Left colon (tissue), 2 donors: ENCODE measurements around the gene DNAJB8. TPM values are rescaled to one million over a fixed set of nuclear protein-coding genes. Genes with fewer than 3 reads are reported as not detected.

Source experiments
- ATAC-seq: fragments of 200-7000 bp; cut with Tn5 transposase; one replicate; pipeline ENCODE4 v1.9.1; 2020; ENCODE audit warnings: mild to moderate bottlenecking, moderate library complexity
- DNase-seq, 2 donors: peaks; one replicate each; pipeline ENCODE4 v3.0.0-alpha.2; 2020
- intact Hi-C, 2 donors: fragments of 100-400 bp; cut with DNase I in 1 of 2; cut with micrococcal nuclease in 1 of 2; formaldehyde crosslinking; loops; one replicate each; pipeline versions ENCODE4 v1.11.2 to v1.14.0; 2022; cut with DNase I, micrococcal nuclease
- total RNA-seq, 2 donors: library from RNA; stranded (reverse); fragmentation: NEBNext Ultra II Directional; extraction: Animal tissue kit (Norgen Biotek cat#: 25700); gene quantifications; one replicate each; pipeline ENCODE4 v1.2.1, GENCODE V29; 2021
- donor health status: DM: no; HTN: no; CAD: no.
- donor health status: DM: yes; HTN: yes; CAD: no.

The DNAJB8 gene
- total RNA-seq, 2 donors from 2014 or later: not detected

DNA sequence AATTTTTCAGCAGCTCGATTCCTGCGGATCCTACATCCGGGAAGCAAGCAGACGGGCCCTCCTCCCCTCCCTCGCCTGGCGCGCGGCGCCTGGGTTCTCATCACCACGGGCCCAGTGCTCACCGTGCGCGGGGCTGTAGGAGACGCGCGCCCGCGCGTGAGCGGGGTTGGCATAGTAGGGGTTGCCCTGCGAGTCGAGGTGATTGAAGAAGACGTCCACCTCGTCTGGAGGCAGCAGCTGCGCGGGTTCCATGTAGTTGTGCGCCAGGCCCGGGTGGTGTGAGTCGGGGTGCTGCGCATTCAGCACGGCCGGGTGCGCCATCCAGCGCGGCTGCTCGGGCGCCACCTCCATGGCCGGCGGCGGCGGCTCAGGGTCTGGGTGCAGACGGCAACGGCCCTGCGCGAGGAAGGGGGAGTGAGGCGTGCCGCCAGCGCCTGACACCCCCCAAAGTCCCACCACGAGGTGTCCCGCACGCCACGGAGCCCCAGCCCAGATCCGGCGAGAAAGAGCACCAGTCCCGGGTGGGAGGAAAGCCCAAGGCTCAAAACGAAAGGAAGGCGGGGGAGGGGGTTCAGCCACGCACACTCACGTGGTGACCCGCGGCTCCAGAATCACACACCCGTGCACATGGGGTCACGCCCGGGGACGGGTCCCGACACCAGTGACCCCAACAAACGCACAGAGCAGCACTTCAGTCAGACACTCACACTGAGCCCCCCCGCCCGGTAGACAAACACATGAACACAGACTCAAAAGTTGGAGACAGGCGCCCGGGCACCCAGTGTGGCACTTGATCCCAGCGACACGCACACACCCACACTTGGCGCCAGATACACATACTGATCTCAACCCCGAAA, 20.2 kb upstream of the DNAJB8 start:
- ATAC-seq (peak; percentile 33), DNase-seq (peak in 1 of 2 donors; percentile 25)
- intact Hi-C loops: no loop called here

DNA sequence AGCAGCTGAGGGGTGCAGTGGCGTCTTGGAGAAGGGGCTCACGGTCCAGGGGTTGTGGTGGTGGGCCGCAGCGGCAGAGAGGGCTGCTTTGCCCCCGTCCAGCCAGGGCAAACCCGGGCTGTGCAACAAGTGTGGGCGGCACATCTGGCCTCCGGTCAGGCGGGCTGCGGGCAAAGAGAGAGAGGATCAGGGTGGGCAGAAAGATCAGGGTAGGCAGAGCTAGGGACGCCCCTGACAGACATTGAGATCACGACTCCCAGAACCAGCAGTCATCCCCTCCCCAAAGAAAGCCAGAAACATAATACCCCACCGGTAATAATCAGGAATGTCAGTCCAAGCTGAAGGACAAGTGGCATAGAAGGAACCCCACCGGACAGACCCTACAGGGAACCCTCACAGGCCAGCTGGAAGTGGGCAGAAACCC, 19.5 kb upstream of the DNAJB8 start:
- ATAC-seq (no peak), DNase-seq (no peak)
- intact Hi-C loops: no loop called here

DNA sequence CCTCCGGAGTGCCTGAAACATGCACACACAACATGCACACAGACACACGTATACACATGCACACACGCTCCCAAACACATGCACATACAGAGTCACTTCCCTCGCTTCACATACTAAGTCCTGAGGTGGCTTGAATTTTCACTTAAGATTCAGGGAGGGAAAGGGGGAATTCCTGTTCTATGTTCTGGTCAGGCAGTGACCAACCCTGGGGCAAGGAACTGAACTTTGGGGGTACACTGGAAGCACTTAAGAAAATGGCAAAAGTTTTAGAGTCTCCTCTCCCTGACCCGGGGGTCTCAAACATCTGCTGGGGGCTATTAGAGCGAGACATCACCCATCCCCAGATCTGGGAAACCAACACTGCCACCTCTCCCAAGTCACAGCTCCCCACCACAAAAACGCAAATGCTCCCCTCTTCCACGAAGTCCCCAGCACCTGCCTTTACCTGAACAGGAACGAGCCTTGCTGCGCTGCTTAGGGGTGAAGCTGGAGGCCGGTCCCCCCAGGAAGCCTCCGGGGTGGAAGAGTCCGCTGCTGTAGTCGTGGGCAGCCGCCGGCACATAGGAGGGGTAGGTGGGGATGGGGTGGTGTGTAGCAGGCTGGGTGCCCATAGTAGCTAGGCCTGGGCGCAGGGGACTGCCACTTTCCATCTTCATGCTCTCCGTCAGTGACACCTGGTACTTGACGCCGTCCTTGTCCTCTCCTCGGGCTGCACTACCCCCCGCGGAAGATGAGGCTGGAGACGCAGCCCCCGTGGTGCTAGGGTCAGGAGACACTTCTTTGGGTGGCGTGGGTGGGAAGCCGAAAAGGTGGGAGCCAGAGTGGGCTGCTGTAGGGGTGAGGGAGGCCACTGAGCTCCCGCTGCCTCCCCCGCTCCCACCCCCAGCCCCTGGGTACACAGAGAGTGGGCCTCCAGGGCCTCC, 18.9 kb upstream of the DNAJB8 start:
- DNase-seq (no peak), ATAC-seq (no peak)
- intact Hi-C loops: no loop called here

DNA sequence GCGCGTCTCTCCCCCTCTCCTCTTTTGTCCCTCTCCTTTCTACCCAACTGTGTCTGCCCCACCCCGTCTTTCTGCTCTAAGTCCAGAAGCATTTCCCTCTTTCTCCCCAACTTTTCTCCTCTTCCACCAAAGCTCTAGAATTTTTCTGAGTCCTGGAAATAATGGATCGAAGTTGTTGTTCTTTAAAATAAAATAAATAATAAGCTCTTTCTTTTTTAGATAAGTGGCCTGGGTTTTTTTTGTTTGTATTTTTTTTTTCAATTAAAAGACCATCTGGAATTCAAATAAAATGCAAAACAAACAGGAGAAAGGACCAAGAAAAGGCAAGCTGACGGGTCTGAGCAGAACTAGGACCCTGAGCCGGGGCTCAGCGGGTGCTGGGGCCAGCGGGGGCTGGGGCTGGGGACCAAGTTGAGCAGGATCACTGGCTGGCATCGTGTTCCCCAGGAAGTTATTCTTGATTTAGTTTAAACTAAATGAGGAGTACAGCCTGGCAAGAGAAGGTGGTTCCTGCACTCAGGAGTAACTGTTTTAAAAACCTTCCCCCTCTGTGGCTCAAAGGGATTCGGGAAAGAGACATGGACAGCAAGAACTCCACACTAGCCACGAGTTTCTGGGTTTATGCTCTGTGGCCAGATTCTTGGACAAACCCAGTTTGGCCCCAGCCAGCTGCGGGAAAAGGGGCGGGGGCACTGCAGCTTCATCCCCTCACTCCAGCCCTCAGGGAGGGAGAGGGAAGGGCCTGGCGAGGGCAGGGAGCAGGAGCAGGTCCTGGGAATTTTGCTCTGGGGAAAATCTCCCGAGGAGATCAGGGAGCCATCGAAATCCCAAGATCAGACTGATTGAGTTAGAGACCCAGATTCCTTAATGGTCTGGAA, 18.0 kb upstream of the DNAJB8 start:
- intact Hi-C loops: no loop called here
- ATAC-seq (no peak), DNase-seq (no peak)

DNA sequence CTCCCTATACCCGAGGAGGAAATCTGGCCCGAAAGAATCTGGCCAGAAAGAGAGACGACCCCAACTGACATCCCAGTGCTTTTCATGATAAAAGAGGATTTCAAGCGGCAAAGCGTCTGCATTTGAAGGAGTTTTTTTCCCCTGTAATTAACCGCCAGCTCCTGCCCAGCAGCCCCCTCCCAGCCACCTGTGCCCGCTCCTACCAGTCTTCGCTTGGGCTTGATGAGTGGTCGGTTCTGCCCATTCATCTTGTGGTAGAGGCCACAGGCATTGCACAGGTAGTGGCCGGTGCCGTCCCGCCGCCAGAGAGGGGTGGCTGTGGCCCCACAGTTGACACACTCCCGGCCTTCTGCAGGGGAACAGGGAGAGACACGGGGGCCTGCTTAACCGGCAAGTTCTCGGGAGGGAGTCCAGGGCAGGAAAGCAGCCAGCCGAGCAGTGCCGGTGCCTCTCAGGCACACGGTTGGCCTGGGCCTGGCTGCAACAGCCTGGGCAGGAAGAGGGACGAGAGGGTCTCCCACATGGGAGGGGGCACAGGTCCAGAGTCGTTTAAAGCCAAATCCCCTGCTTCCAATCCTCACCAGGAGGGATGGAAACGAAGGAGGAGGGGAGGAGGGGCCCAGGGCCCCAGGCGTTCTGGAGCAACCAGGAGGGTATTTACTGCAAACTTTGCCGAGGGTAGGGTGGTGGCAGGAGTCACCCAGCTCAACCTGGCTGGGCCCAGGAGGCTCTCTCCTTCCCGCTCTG, 17.1 kb upstream of the DNAJB8 start:
- intact Hi-C loops: no loop called here
- ATAC-seq: no peak
- DNase-seq: no peak

DNA sequence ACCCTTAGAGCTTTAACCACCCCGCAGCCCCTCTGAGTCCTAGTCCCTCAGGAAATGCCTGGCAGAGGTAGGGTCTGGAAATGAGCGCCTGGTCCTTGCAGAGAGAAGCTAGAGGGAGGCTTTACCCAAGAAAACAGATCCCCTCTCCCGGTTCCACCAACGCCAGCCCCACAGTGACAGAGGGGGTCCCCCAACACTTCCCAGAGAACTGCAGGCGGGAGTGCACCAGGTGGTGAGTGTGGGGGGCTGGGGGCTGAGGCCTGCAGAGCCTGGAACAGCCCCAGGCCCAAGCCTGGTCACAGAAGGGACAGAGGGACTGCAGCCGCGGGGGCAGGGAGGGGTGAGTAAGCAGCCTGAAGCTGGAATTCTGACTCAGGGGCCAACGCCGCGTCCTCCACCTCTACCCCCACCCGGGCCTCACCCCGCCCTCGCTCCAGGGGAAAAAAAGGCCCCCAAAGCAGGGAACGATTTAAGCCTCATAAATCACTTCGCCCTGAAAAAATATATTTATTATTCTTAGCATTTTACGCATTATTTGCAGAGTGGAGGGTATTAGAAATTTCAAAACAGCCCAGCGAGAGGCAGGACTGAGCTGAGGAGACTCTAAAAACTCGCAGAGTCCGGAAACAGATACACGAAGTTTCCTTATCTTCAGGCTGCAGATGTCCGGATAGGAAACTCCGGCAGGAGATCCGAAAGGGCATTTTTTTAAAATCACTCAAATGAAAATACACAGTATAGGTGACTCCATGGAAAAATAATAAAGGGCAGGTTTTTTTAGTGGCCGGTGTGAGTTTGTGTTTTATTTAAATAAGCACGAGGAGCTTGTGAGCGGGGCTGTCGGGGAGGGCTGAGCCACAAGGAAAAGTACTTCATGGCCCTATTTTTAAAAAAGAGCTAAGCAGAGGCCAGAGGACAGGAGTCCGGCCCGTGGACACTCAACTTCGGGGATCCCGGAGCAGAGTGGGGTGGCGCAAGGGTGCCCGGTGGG, 16.3 kb upstream of the DNAJB8 start:
- ATAC-seq: no peak
- DNase-seq: no peak
- intact Hi-C loops: no loop called here

DNA sequence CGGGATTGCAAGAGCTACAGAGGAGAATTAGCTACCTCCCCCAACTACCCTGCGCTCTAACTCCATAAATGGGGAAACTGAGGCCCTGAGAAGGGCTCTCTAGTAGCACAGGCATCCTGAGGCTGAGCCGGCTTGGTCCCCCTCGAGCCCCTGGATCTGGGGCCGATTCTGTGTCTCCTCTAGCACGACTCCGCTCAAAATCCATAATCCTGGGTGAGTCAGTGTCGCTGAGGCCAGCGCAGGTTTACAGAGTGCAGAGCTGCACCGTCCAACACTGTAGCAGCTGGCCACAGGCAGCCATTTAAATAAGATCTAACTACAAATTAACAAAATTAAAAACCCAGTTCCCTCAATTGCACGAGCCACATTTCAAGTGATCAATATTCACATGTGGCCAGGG, 15.5 kb upstream of the DNAJB8 start:
- no peak for DNase-seq
- intact Hi-C loops: no loop called here

DNA sequence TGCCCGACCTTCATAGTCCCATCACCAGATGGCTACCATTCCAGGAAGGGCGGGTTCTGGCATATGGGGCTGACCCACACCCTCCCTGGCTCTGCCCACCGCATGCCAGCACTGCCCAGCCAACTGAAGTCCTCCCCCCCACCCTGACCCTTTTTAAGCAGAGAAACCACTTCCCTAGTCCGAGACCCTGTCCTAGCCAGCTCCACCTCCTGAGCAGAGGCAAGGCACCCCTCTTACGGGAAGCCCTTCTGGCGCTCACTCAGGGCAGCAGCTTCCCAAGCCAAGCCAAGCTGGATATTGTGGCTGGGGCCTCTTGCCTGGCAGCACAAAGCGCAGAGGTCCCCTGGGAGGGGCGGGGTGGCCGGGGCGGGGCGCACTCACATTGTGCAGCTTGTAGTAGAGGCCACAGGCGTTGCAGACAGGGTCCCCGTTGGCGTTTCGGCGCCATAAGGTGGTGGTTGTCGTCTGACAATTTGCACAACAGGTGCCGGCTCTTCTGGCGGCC, 14.8 kb upstream of the DNAJB8 start:
- no peak for ATAC-seq
- no peak for DNase-seq
- intact Hi-C loops: no loop called here

More for the DNA sequence above, 15.5 kb upstream of the DNAJB8 start:
- no peak for ATAC-seq

DNA sequence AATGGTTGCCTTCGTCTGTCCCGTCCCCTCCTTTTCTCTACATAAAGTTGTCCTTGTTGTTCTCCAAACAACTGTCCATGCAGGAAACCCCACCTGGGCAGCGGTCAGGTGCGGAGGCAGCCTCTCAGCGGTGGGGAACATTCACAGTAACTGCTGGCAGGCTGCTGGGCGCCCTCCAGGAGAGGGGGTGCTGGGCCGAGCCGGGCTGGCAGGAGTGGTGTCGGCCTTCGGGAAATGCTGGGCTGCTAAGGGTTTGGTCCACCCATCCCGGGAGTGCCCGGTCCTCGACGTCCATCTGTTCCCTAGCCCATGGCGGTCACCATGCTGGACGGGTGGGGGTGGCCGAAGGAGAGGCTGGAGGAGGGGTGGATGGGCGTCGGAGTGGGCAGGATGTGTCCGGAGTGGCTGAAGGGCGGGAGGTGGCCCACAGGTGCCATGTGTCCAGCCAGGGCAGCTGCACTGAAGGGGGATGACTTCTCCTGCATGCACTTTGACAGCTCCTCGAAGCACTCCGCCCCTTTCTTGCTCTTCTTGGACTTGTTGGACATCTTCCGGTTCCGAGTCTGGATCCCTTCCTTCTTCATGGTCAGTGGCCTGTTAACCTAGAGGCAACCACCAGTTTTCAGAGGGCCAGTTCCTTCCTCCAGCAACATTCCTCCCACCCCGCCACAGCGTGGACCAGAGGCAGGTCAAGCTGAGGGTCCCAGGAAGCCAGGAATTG, 14.2 kb upstream of the DNAJB8 start:
- no peak for ATAC-seq
- intact Hi-C loops: no loop called here

DNA sequence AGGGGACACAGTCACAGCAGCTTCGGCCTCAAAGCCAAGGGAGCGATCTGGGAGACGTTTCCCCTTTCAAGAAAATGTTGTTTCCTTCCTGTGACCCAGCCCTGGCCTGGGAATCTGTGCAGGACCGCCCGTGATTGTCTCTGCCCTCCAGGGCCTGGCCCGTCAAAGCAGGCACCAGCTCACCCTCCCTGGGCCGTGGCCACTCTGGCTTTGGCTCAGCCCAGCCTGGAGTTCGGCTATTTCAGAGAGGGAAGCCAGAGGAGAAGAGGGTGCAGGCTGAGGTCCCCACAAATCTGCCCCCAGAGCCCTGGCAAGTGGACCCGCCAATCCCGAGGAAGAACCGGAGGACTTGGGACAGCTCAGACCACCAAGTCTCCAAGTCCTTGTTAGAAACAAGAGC, 13.6 kb upstream of the DNAJB8 start:
- DNase-seq: no peak
- intact Hi-C loops: no loop called here
- no peak for ATAC-seq

More for the DNA sequence above, 14.2 kb upstream of the DNAJB8 start:
- no peak for DNase-seq

DNA sequence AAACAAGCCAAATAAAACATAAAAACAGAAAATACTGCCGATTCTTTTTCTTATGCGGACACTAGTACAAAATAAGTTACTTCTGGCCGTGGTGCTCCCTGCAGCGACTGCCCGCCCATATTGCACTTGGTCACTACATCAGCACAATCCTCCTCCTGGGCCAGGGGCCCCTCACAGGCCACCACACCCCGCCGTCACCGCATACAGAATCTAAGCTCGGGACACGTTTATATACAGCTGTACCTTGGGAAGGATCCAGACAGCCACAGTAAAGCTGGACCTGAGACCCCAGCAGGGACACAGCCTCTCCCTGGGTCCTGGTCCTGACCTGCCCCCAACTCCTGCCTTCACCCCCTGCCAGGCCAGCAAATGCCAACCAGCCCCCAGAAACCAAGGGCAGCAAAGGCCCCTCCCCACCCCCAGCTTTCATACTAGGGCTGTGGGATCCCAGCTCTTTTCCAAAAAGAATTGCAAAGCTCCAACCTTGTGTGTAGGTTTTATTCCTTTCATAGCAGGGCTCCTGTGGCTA, 12.9 kb upstream of the DNAJB8 start:
- DNase-seq: no peak
- intact Hi-C loops: no loop called here
- no peak for ATAC-seq

DNA sequence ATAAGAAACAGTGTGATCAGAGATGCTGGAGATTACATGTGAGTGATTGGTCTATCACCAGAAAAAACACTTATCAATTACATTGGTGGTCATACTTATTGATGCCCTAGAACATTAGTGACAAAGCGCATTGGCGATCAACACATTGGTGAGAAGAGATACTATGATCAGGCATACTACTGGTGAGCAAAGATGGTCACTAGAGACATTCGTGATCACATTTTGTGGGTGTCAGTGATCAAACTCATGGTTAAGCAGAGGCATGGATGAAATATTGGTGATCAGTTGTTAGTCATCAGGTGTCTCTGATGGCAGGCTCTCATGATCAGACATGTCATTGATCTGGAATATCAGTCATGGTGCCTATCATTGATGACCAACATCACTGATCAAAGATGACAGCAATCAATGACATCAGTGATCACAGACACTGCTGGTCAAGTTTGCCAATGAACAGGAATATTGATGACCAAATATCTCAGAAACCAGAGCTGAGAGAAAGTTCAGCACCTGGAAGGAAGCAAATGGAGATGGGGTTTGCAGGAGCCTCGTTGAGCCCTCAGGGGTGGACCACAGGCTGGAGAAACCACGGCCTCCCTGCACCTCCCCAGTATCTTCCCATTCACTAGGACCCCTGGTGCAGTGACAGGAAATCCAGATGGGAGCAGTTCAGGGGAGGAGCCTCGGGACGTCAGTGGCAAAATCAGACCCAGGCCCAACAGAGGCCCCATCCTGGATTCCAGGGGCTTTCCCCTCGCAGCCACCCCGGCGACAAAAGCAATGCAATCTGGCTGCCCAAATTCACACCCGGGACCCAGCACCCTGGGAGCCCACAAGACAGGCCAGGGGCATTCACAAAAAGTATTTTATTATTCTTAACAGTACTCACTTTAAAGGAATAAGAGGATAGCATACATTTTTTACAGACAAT, 12.2 kb upstream of the DNAJB8 start:
- no peak for ATAC-seq
- no peak for DNase-seq
- intact Hi-C loops: no loop called here

DNA sequence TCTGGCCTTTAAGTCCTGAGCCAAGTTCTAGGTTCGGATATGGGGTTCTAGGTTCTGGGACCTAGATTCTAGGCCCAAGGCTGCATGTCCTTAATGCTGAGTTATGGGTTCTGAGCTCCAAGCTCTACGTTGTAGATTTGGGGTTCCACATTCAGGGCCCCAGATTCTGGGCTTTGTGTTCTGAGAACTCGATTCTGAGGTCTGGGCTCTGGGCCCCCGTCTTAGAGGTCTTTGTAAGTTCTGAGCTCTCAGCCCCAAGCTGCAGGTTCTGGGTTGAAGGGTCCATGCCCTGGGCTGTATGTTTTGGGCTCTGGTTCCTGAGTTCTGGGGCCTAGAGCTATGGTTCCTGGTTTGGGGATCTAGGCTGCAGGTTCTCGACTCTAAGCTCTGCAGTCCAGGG, 10.0 kb upstream of the DNAJB8 start:
- ATAC-seq (no peak), DNase-seq (no peak)
- intact Hi-C loops: no loop called here

DNA sequence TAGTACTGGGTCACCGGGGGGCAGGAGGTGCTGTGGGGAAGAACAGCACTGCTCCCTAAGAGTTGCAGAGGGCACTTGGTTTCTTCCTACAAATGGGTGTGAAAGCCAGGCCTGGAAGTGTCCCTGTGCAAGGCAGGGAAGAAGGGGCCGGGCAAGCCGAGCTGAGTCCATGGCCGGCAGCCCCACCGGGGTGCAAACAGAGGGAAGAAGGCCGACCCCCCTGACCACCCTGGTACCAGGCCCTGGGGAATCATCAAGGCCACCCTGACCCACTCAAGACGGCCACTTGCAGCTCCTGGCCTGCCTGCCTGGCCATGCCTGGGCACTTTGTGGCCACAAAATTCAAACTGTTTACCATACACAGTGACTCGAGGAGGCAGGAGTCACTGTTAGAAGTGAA, 8.7 kb upstream of the DNAJB8 start:
- no peak for ATAC-seq
- intact Hi-C loops: no loop called here
- DNase-seq: no peak

DNA sequence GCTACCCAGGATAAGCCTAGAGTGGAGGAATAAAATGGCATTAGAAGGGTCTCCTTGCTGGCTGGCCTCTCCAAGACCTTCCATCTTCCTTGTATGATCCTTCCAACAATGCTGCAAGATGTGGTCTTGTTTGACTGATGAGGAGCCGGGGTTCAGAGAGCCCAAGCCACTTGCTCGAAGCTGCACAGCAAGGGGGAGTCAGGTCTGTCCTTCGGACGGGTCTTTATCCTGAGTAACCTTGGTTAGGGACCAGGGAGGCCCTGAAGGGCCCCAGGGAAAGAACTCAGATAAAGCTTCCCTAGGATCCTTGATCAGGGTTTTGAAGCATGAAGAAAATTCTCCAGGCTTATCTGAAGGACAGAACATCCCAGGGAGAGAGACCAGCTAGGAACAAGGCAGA, 7.0 kb upstream of the DNAJB8 start:
- no peak for ATAC-seq
- intact Hi-C loops: no loop called here
- DNase-seq: no peak
